T-cell (primary cell): Measurements from ENCODE around the gene SPRED2. TPM values are rescaled to one million over a fixed set of nuclear protein-coding genes. Genes with fewer than 3 reads are reported as not detected.

Source experiments
- ATAC-seq, 4 experiments: fragments of 200-7000 bp in 3 of 4; fragments of 150-1000 bp in 1 of 4; cut with Tn5 transposase; replicated peaks in 1 of 4; 1 replicate in 3 of 4; 2 replicates in 1 of 4; pipeline ENCODE4 v1.10.0; 2021; ENCODE audit warnings: moderate library complexity in 3 of 4, mild to moderate bottlenecking in 2 of 4, moderate number of reproducible peaks in 1 of 4
- CTCF ChIA-PET, 2 donors: fragments of 300-600 bp; sonication (Branson Sonifier 250); formaldehyde crosslinking; loops; one replicate each; lab custom pipeline; 2022; ENCODE audit warnings: antibody characterized with exemption in 2 of 2; lab: Charles Lee
- POLR2A ChIA-PET, 2 donors: fragments of 300-600 bp; sonication (Branson Sonifier 250); formaldehyde crosslinking; loops; one replicate each; lab custom pipeline; 2022; ENCODE audit warnings: antibody characterized with exemption in 2 of 2; lab: Charles Lee
- DNase-seq, 35 experiments: peaks; one replicate each; pipeline versions ENCODE4 v3.0.0 to v3.0.0-alpha.2; 2013 to 2023
- H3K27ac ChIP-seq: one replicate; pipeline ENCODE4 v1.5.1; 2013; ENCODE audit warnings: low read length
- H3K27me3 ChIP-seq, 2 experiments: replicated peaks in 1 of 2; 1 replicate in 1 of 2; 2 replicates in 1 of 2; pipeline versions ENCODE4 v1.6.1 to v1.7.0; 2013; ENCODE audit warnings: low read length in 1 of 2, mixed read lengths in 1 of 2; ENCODE audit not compliant: control insufficient read depth in 2 of 2, insufficient read depth in 2 of 2; ENCODE audit errors: extremely low read depth in 1 of 2
- H3K36me3 ChIP-seq, 2 donors: 1 replicate in 1 of 2; 2 replicates in 1 of 2; pipeline versions ENCODE4 v1.6.1 to v1.7.0; 2013; ENCODE audit warnings: low read length in 1 of 2; ENCODE audit not compliant: control insufficient read depth in 2 of 2, insufficient read depth in 1 of 2; ENCODE audit errors: extremely low read depth in 1 of 2
- H3K4me1 ChIP-seq, 2 experiments: 1 replicate in 1 of 2; 2 replicates in 1 of 2; pipeline versions ENCODE4 v1.6.1 to v1.7.0; 2013; ENCODE audit warnings: low read length in 2 of 2, mixed read lengths in 1 of 2; ENCODE audit not compliant: insufficient read depth in 2 of 2, control insufficient read depth in 1 of 2; ENCODE audit errors: extremely low read depth in 1 of 2
- H3K4me3 ChIP-seq, 2 donors: 1 replicate in 1 of 2; 2 replicates in 1 of 2; pipeline versions ENCODE4 v1.5.1 to v1.7.0; 2013; ENCODE audit warnings: mild to moderate bottlenecking in 2 of 2, low read length in 1 of 2, moderate library complexity in 1 of 2; ENCODE audit not compliant: control insufficient read depth in 1 of 2; ENCODE audit errors: extremely low read depth in 1 of 2
- H3K9me3 ChIP-seq: 2 replicates; pipeline ENCODE4 v1.7.0; 2013
- H3K27ac Mint-ChIP-seq, 2 donors: one replicate each; pipeline ENCODE4 v1.8.0; 2020 to 2021; ENCODE audit warnings: mild to moderate bottlenecking in 2 of 2, mixed read lengths in 2 of 2
- H3K27me3 Mint-ChIP-seq, 2 donors: one replicate each; pipeline ENCODE4 v1.8.0; 2021 to 2022; ENCODE audit warnings: mixed read lengths in 2 of 2
- H3K36me3 Mint-ChIP-seq: one replicate; pipeline ENCODE4 v1.8.0; 2021; ENCODE audit warnings: mixed read lengths
- H3K4me1 Mint-ChIP-seq, 3 donors: one replicate each; pipeline ENCODE4 v1.8.0; 2020 to 2022; ENCODE audit warnings: mixed read lengths in 3 of 3, mild to moderate bottlenecking in 1 of 3
- H3K4me3 Mint-ChIP-seq, 3 donors: one replicate each; pipeline ENCODE4 v1.8.0; 2020 to 2022; ENCODE audit warnings: mild to moderate bottlenecking in 3 of 3, mixed read lengths in 3 of 3, moderate library complexity in 3 of 3
- H3K9me3 Mint-ChIP-seq, 3 donors: one replicate each; pipeline ENCODE4 v1.8.0; 2020 to 2022; ENCODE audit warnings: mixed read lengths in 3 of 3
- WGBS: methylation state at CpG from one replicate; pipeline ENCODE4 v1.1.5; 2013; ENCODE audit warnings: missing lambda C conversion rate; ENCODE audit not compliant: insufficient coverage; 5-methylcytosine and 5-hydroxymethylcytosine counted together
- total RNA-seq, 35 experiments: library from RNA in 6 of 35; stranded (reverse) in 6 of 35; fragments of 120-200 nt in 1 of 35; gene quantifications; one replicate each; pipeline versions ENCODE4 v1.2.1 to v1.2.4 and lab custom pipeline; 2013 to 2026

Gene SPRED2
- total RNA-seq, 5 donors from 2014 or later (not counting 1 experiment from before 2014, with no cell fraction given) = 0.73 to 3.2 (median 1.2) TPM

GRCh38 chr2:65452150-65452895, 19.9 kb upstream of the SPRED2 start:
- no peaks in the 10 kb centered on the region for H3K36me3 Mint-ChIP-seq
- H3K27ac Mint-ChIP-seq = no peak overlapping the region
- POLR2A ChIA-PET = no interaction called here
- H3K27me3 Mint-ChIP-seq = peaks cover 18 to 28% of the 10 kb centered on the region in 2 donors
- DNase-seq (no peak), ATAC-seq (no peak)
- H3K4me3 Mint-ChIP-seq = no peak overlapping the region
- CTCF ChIA-PET = no interaction called here
- H3K36me3 ChIP-seq = no peaks in the 10 kb centered on the region
- 80% methylated on average over 1 of the region's 5 CpGs for WGBS
- H3K27ac ChIP-seq = no peak overlapping the region
- H3K9me3 Mint-ChIP-seq = no peaks in the 10 kb centered on the region
- no peak overlapping the region for H3K4me3 ChIP-seq
- H3K27me3 ChIP-seq = peaks cover 0 to 8% of the 10 kb centered on the region in 2 experiments
- H3K4me1 Mint-ChIP-seq = no peaks in the 10 kb centered on the region
- H3K4me1 ChIP-seq = no peaks in the 10 kb centered on the region
- H3K9me3 ChIP-seq = no peaks in the 10 kb centered on the region

DNA sequence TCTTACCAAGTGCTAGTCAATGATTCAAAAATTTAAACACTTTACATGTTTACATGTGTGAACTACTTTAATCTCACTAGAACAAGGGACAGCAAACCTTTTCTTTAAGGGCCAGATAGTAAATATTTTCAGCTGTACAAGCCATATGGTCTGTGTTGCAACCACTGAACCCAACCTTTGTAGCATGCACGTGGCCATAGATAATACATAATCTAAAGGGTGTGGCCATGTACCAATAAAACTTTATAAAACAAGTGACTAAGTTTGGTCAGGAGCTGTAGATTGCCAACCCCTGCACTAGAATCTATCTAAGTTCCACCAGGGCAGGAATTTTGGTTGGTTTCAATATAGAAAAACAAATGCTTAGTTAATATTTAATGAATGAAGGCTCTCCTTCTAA, 18.4 kb upstream of the SPRED2 start:
- Mint-ChIP-seq H3K27ac (no peak overlapping the region), H3K27me3 (peaks cover 18 to 23% of the 10 kb centered on the region in 2 donors), H3K4me1 (no peaks in the 10 kb centered on the region), H3K36me3 (no peaks in the 10 kb centered on the region), H3K4me3 (no peak overlapping the region), H3K9me3 (no peaks in the 10 kb centered on the region)
- Histone ChIP-seq H3K4me1 (no peaks in the 10 kb centered on the region), H3K27ac (no peak overlapping the region), H3K36me3 (no peaks in the 10 kb centered on the region), H3K4me3 (no peak overlapping the region), H3K9me3 (no peaks in the 10 kb centered on the region), H3K27me3 (peaks cover 0 to 6% of the 10 kb centered on the region in 2 experiments)
- no CpG with 5 or more reads among the region's 1 CpG for WGBS
- ATAC-seq (no peak), DNase-seq (no peak)
- POLR2A ChIA-PET = no interaction called here
- CTCF ChIA-PET = interaction anchor here in 1 of 2 donors (0.6 kb wide), 1 partner anchor 339 kb away, joined by 3 read pairs; no protein-coding TSS in a partner anchor

DNA sequence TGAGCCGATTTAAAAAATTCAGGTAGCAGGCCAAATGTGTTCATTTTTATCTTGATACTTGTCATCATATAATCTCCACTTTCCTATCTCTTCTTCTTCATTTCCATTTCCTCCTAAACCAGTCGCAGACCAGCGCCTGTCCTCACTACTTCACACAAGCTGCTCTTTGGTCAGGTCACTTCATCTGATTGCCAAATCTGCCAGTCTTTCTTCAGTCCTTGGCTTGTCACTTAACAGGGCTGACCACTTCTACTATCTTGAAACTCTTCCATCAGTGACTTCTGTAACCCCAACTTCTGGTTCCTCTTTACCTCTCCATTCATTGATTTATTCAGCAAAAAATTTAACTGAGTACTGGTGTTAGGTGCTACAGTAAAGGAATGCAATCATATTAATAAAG, 18.0 kb upstream of the SPRED2 start:
- no peaks in the 10 kb centered on the region for H3K36me3 Mint-ChIP-seq
- Histone ChIP-seq H3K27ac (no peak overlapping the region), H3K9me3 (no peaks in the 10 kb centered on the region), H3K4me3 (no peak overlapping the region), H3K4me1 (no peaks in the 10 kb centered on the region), H3K27me3 (peaks cover 0 to 6% of the 10 kb centered on the region in 2 experiments), H3K36me3 (no peaks in the 10 kb centered on the region)
- WGBS = 91% methylated on average over 3 of the region's 3 CpGs
- no peak overlapping the region for H3K27ac Mint-ChIP-seq
- no peak for ATAC-seq
- ChIA-PET POLR2A (no interaction called here), CTCF (interaction anchor here in 1 of 2 donors (0.6 kb wide), 1 partner anchor 338 kb away, joined by 3 read pairs; no protein-coding TSS in a partner anchor)
- H3K4me3 Mint-ChIP-seq = no peak overlapping the region
- DNase-seq = peak in 1 of 35 experiments; percentile 3
- H3K4me1 Mint-ChIP-seq = no peaks in the 10 kb centered on the region
- peaks cover 18 to 23% of the 10 kb centered on the region in 2 donors for H3K27me3 Mint-ChIP-seq
- H3K9me3 Mint-ChIP-seq = no peaks in the 10 kb centered on the region

DNA sequence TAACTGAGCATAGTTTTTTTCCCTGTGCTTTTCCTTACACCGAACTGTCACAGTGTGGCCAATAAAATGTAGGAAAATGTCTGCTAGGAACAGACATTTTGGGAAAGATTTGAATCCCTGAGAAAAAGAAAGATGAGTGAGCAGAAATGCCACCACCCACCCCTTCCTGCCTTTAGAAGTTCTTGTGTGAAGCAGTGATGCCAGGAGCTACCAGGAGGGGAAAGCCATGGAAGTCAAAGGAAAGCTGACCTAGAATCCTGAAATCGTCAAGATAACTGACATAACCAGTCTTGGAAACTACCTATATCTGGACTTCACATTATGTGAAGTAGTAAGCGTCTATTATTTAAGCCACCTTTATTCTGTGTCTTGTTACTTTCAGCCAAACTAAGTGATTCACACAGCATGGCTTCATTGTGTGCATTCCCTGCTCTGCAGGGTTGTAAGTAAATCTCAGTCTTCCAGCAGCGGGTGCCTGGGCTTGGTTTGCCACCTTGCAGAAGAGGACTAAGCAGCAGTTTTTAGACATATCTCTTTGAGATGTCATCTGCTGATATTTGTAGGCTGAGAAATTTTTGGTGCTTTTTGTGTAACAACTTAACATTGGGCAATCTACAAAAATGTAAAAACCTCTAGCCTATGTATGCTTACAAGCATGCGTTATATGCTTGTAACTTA, 11.2 kb upstream of the SPRED2 start:
- H3K4me3 Mint-ChIP-seq = no peak overlapping the region
- Histone ChIP-seq H3K9me3 (no peaks in the 10 kb centered on the region), H3K4me1 (no peaks in the 10 kb centered on the region), H3K27ac (no peak overlapping the region), H3K36me3 (no peaks in the 10 kb centered on the region), H3K4me3 (no peak overlapping the region), H3K27me3 (no peaks in the 10 kb centered on the region)
- no peak overlapping the region for H3K27ac Mint-ChIP-seq
- ATAC-seq = no peak
- ChIA-PET CTCF (no interaction called here), POLR2A (no interaction called here)
- H3K4me1 Mint-ChIP-seq = no peaks in the 10 kb centered on the region
- no peaks in the 10 kb centered on the region for H3K36me3 Mint-ChIP-seq
- H3K27me3 Mint-ChIP-seq = peaks cover 4 to 12% of the 10 kb centered on the region in 2 donors
- no peaks in the 10 kb centered on the region for H3K9me3 Mint-ChIP-seq
- no peak for DNase-seq
- 83% methylated on average over 2 of the region's 5 CpGs for WGBS

- H3K27me3 ChIP-seq = peaks cover 3 to 6% of the 10 kb centered on the region in 2 experiments
- no peaks in the 10 kb centered on the region for H3K36me3 ChIP-seq
- CTCF ChIA-PET = no interaction called here
- no peak overlapping the region for H3K27ac ChIP-seq
- H3K27me3 Mint-ChIP-seq = peaks cover 9 to 13% of the 10 kb centered on the region in 2 donors
- DNase-seq = no peak
- WGBS = 33% methylated on average over 1 of the region's 5 CpGs
- no peak for ATAC-seq
- H3K4me1 ChIP-seq = no peaks in the 10 kb centered on the region
- no peaks in the 10 kb centered on the region for H3K36me3 Mint-ChIP-seq
- H3K4me1 Mint-ChIP-seq = no peaks in the 10 kb centered on the region
- no peaks in the 10 kb centered on the region for H3K9me3 ChIP-seq
- H3K4me3 ChIP-seq = no peak overlapping the region
- H3K9me3 Mint-ChIP-seq = no peaks in the 10 kb centered on the region
- no peak overlapping the region for H3K27ac Mint-ChIP-seq
- H3K4me3 Mint-ChIP-seq = no peak overlapping the region
- POLR2A ChIA-PET = interaction anchor here in 1 of 2 donors (0.6 kb wide), 1 partner anchor 27 kb away, joined by 3 read pairs; no protein-coding TSS in a partner anchor
These were observed 10.1 kb upstream of the SPRED2 start for GRCh38 chr2:65442420-65443020.

DNA sequence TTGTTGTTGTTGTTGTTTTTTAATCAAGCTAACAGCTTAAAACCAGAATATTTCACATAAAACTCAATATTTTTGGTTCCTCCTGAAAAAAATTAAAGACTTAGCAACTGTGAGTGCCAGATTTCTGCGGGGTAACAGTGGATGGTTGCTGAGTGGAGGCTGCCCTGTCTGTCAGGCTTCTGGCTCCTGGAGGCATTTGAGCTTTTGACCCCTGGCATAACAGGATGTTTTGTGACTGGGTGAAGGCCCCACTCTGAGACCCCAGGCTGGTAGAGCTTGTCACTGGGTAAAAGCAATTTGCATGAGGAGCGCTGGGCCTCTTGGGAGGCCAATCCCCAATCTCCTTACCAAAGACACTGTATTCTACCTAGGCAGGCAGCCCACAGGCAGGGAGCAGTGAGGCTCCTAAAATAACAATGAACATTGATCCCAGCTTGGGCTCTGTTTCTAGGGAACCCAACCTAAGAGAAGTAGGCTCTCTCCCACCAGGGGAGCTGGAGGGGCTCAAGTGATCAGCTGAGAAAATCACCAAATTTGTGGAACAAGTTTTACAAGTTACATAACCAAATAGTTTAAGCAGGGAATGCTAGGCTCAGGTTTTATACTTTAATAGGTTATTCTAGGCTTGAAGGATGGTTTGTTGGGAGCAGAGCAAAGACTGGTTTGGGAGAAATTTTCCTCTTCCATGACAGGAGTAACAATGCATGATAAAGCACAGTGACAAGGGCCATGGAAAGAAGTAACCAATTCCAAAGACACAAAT, 5.9 kb upstream of the SPRED2 start:
- no peaks in the 10 kb centered on the region for H3K9me3 ChIP-seq
- CTCF ChIA-PET = no interaction called here
- peaks cover 13 to 16% (median 14%) of the 10 kb centered on the region in 3 donors for H3K4me1 Mint-ChIP-seq
- no peak overlapping the region for H3K27ac ChIP-seq
- H3K4me1 ChIP-seq = peaks cover 9 to 22% of the 10 kb centered on the region in 2 experiments
- DNase-seq (no peak), ATAC-seq (no peak)
- no CpG with 5 or more reads among the region's 2 CpGs for WGBS
- no peak overlapping the region for H3K4me3 Mint-ChIP-seq
- H3K27ac Mint-ChIP-seq = no peak overlapping the region
- H3K36me3 ChIP-seq = no peaks in the 10 kb centered on the region
- no peaks in the 10 kb centered on the region for H3K9me3 Mint-ChIP-seq
- H3K27me3 Mint-ChIP-seq = peaks cover 29 to 46% of the 10 kb centered on the region in 2 donors
- no peaks in the 10 kb centered on the region for H3K36me3 Mint-ChIP-seq
- peaks cover 3 to 46% of the 10 kb centered on the region in 2 experiments for H3K27me3 ChIP-seq
- H3K4me3 ChIP-seq = no peak overlapping the region
- POLR2A ChIA-PET = interaction anchor here in 1 of 2 donors (0.6 kb wide), 1 partner anchor 62 kb away, joined by 3 read pairs; no protein-coding TSS in a partner anchor
